Sigmoid colon (tissue), 3 donors: ENCODE results near the gene TOM1L2.

ENCODE experiments used
- CTCF ChIP-seq, 4 experiments: fragments of 450-650 bp in 3 of 4; fragments of 200-600 bp in 1 of 4; IDR thresholded peaks; one replicate each; pipeline ENCODE4 v1.5.1; 2016 to 2019; ENCODE audit warnings: antibody characterized with exemption in 4 of 4, mild to moderate bottlenecking in 3 of 4, moderate library complexity in 2 of 4
- POLR2A ChIP-seq, 2 donors: fragments of 450-650 bp; IDR thresholded peaks; one replicate each; pipeline ENCODE4 v1.6.1; 2016; ENCODE audit warnings: antibody characterized with exemption in 2 of 2, mild to moderate bottlenecking in 2 of 2, moderate library complexity in 2 of 2

- no peak for TF ChIP-seq POLR2A (IDR thresholded peaks at IDR 0.05)
- no peak for TF ChIP-seq CTCF (IDR thresholded peaks at IDR 0.05)
Observed at GRCh38 chr17:17915183-17915582, 57.0 kb downstream of the TOM1L2 start.
